Heart left ventricle (tissue), 16 donors: ENCODE measurements around the gene PRSS16. TPM values are rescaled to one million over a fixed set of nuclear protein-coding genes. Genes with fewer than 3 reads are reported as not detected.

ENCODE experiments used
- ATAC-seq, 4 donors: fragments of 200-7000 bp; cut with Tn5 transposase; one replicate each; pipeline ENCODE4 v1.9.1; 2020 to 2022; ENCODE audit warnings: moderate library complexity in 4 of 4, mild to moderate bottlenecking in 3 of 4, moderate number of reproducible peaks in 1 of 4
- DNase-seq, 5 donors: peaks; one replicate each; pipeline ENCODE4 v3.0.0-alpha.2; 2020
- H3K27ac ChIP-seq, 12 donors: fragments of 200-600 bp; sonication (generic) in 4 of 12; one replicate each; pipeline versions ENCODE4 v1.5.0 to v1.8.0; 2016 to 2022; ENCODE audit warnings: mild to moderate bottlenecking in 2 of 12
- H3K27me3 ChIP-seq, 9 donors: fragments of 200-600 bp; sonication (generic) in 2 of 9; one replicate each; pipeline versions ENCODE4 v1.5.1 to v1.8.0; 2016 to 2022; ENCODE audit warnings: mild to moderate bottlenecking in 3 of 9
- H3K36me3 ChIP-seq, 9 donors: fragments of 200-600 bp; sonication (generic) in 2 of 9; one replicate each; pipeline versions ENCODE4 v1.5.0 to v1.8.0; 2018 to 2022; ENCODE audit warnings: mild to moderate bottlenecking in 2 of 9
- H3K4me1 ChIP-seq, 12 donors: fragments of 200-600 bp; sonication (generic) in 4 of 12; one replicate each; pipeline versions ENCODE4 v1.5.0 to v1.8.0; 2016 to 2022; ENCODE audit warnings: mild to moderate bottlenecking in 3 of 12
- H3K4me3 ChIP-seq, 12 donors: fragments of 200-600 bp; sonication (generic) in 4 of 12; one replicate each; pipeline versions ENCODE4 v1.5.0 to v1.8.0; 2017 to 2022; ENCODE audit warnings: mild to moderate bottlenecking in 9 of 12, moderate library complexity in 4 of 12
- H3K9me3 ChIP-seq, 12 donors: fragments of 200-600 bp; sonication (generic) in 4 of 12; one replicate each; pipeline versions ENCODE4 v1.5.0 to v1.8.0; 2016 to 2022; ENCODE audit warnings: mild to moderate bottlenecking in 1 of 12
- CTCF ChIP-seq, 12 donors: fragments of 200-600 bp; sonication (generic) in 4 of 12; IDR thresholded peaks; one replicate each; pipeline versions ENCODE4 v1.5.0 to v1.8.0; 2018 to 2022; ENCODE audit warnings: antibody characterized with exemption in 12 of 12, mild to moderate bottlenecking in 5 of 12
- POLR2A ChIP-seq, 2 donors: fragments of 450-650 bp; IDR thresholded peaks; one replicate each; pipeline ENCODE4 v1.6.1; 2017; ENCODE audit warnings: antibody characterized with exemption in 2 of 2, mild to moderate bottlenecking in 2 of 2, moderate library complexity in 2 of 2
- WGBS, 4 donors: extraction: QIAGEN DNeasy Blood & Tissue Kit in 2 of 4; methylation state at CpG; one replicate each; pipeline versions ENCODE4 v1.1.5 to v1.1.7; 2013 to 2018; 5-methylcytosine and 5-hydroxymethylcytosine counted together
- intact Hi-C, 10 donors: fragments of 100-400 bp; cut with DNase I; formaldehyde crosslinking; loops; one replicate each; pipeline versions ENCODE4 v1.11.1 to v1.14.2; 2022
- polyA plus RNA-seq, 2 donors: library from polyadenylated mRNA; stranded (reverse); fragments of 200-250 nt; gene quantifications; one replicate each; pipeline ENCODE4 v1.2.3, GENCODE V29; 2013
- total RNA-seq, 9 donors: library from RNA; depleted of rRNA in 2 of 9; stranded (reverse); fragments of >200 nt in 2 of 9; fragmentation: NEBNext Ultra II Directional in 3 of 9; extraction: Animal tissue kit (Norgen Biotek cat#: 25700) in 3 of 9; gene quantifications; one replicate each; pipeline versions ENCODE4 v1.1.0 to v1.2.4, GENCODE V29; 2016 to 2023
- donor health status: ischemic (EF 13 %, LVEDD 7.1; RV severe dilation, severe dysfunction).
- donor health status: healthy with polysubstance abuse.
- donor health status: DM: no; HTN: yes; CAD: no.
- donor health status: DM: no; HTN: no; CAD: no.
- donor health status: ischemic (EF 25% LVEDD 6.9; RV normal size, moderate dysfunction).
- donor health status: ischemic (EF 25% LVEDD 5.7; RV mildly dilated, moderate dysfunction).
- donor health status: healthy.
- donor health status: DM: yes; HTN: yes; CAD: no.
- donor health status: ischemic (EF 35%, LVEDD 5.7; RV mildly dilated, moderate dysfunction).
- donor health status: nonischemic (EF 11% LVEDD 7.7; RV severe dilation, severe dysfunction).
- donor health status: DM: yes; HTN: yes; CAD: no.
- donor health status: PGD.
- donor health status: ischemic (EF 29% LVEDD 5.4; RV normal size, mild dysfunction).
- donor health status: nonischemic (EF 23%, LVEDD 6.1; RV moderate dilation, normal function).

Gene PRSS16
- total and polyA plus RNA-seq, 11 donors: 0.11 to 1.5 TPM; not detected in 9

GRCh38 chr6:27248783-27249182, 1.3 kb downstream of the PRSS16 start:
- no peak for ATAC-seq
- H3K27me3 ChIP-seq: peaks cover 20 to 100% (median 76%) of the 10 kb centered on the region in 9 donors
- 66 to 74% (median 72%) methylated on average over 3 of the region's 3 CpGs for WGBS, 4 donors

GRCh38 chr6:27250277-27251111, 3.0 kb downstream of the PRSS16 start:
- Histone ChIP-seq H3K4me3 (peak overlapping the region; percentile 15 to 56 (median 38)), H3K27ac (no peak overlapping the region), H3K4me1 (peaks cover 0 to 16% (median 5%) of the 10 kb centered on the region in 12 donors), H3K36me3 (no peaks in the 10 kb centered on the region), H3K27me3 (peaks cover 22 to 100% (median 74%) of the 10 kb centered on the region in 9 donors), H3K9me3 (no peaks in the 10 kb centered on the region)
- intact Hi-C loops: no loop called here
- DNase-seq: no peak
- 5 to 9% (median 6%) methylated on average over 32 to 35 of the region's 35 CpGs for WGBS, 4 donors
- no peak for ATAC-seq
- TF ChIP-seq CTCF (IDR thresholded peaks at IDR 0.05) (no peak), POLR2A (IDR thresholded peaks at IDR 0.05) (no peak)

More at GRCh38 chr6:27248783-27249182, 1.3 kb downstream of the PRSS16 start:
- Histone ChIP-seq H3K9me3 (no peaks in the 10 kb centered on the region), H3K27ac (no peak overlapping the region), H3K4me1 (peaks cover 0 to 16% (median 5%) of the 10 kb centered on the region in 12 donors), H3K4me3 (no peak overlapping the region), H3K36me3 (no peaks in the 10 kb centered on the region)
- intact Hi-C loops: no loop called here
- DNase-seq: no peak
- no peak for TF ChIP-seq CTCF (IDR thresholded peaks at IDR 0.05)
- no peak for TF ChIP-seq POLR2A (IDR thresholded peaks at IDR 0.05)

- H3K9me3 ChIP-seq: no peaks in the 10 kb centered on the region
- peaks cover 22 to 99% (median 71%) of the 10 kb centered on the region in 9 donors for H3K27me3 ChIP-seq
- H3K4me1 ChIP-seq: peaks cover 0 to 16% (median 5%) of the 10 kb centered on the region in 12 donors
- H3K36me3 ChIP-seq: no peaks in the 10 kb centered on the region
- H3K4me3 ChIP-seq: peak overlapping the region; percentile 15 to 56 (median 38)
- TF ChIP-seq POLR2A (IDR thresholded peaks at IDR 0.05) (no peak), CTCF (IDR thresholded peaks at IDR 0.05) (no peak)
- 0 to 2% (median 1%) methylated on average over 29 to 32 of the region's 32 CpGs for WGBS, 4 donors
- intact Hi-C loops: no loop called here
- ATAC-seq (peak in 3 of 4 donors; percentile 26 to 71 (median 51)), DNase-seq (peak in 2 of 5 donors; percentile 26 to 71)
- H3K27ac ChIP-seq: no peak overlapping the region
Observed at GRCh38 chr6:27251112-27251605, 3.7 kb downstream of the PRSS16 start.

GRCh38 chr6:27251606-27252251, 4.2 kb downstream of the PRSS16 start:
- H3K36me3 ChIP-seq: no peaks in the 10 kb centered on the region
- WGBS, 4 donors: 4 to 9% (median 6%) methylated on average over 27 to 46 of the region's 46 CpGs
- ATAC-seq (peak in 3 of 4 donors; percentile 34 to 54 (median 49)), DNase-seq (peak in 2 of 5 donors; percentile 26 to 70)
- peaks cover 22 to 99% (median 67%) of the 10 kb centered on the region in 9 donors for H3K27me3 ChIP-seq
- TF ChIP-seq CTCF (IDR thresholded peaks at IDR 0.05): peak in 1 of 12 donors; percentile 12
- TF ChIP-seq POLR2A (IDR thresholded peaks at IDR 0.05): no peak
- no peaks in the 10 kb centered on the region for H3K9me3 ChIP-seq
- intact Hi-C loops: no loop called here
- peak overlapping the region; percentile 15 to 56 (median 38) for H3K4me3 ChIP-seq
- peaks cover 0 to 16% (median 5%) of the 10 kb centered on the region in 12 donors for H3K4me1 ChIP-seq
- no peak overlapping the region for H3K27ac ChIP-seq
